RWPE1 (cell line): ENCODE data around the gene BRD7.

Experiments used
- CTCF ChIA-PET: fragments of 350-600 bp; sonication (Branson Sonifier 250); formaldehyde crosslinking; extraction: SDS; loops from one replicate; lab custom pipeline; 2021; lab: Yijun Ruan, JAX
- POLR2A ChIA-PET: fragments of 400-600 bp; formaldehyde crosslinking; extraction: SDS; loops from one replicate; lab custom pipeline; 2020; ENCODE audit warnings: antibody characterized with exemption; ENCODE audit not compliant: low non-redundant PET; lab: Yijun Ruan, JAX
- DNase-seq: peaks from one replicate; pipeline ENCODE4 v3.0.0; 2012; ENCODE audit warnings: low spot score
- H3K27ac ChIP-seq: fragments of 450-650 bp; 2 replicates; pipeline ENCODE4 v1.5.1; 2017
- TF ChIP-seq, protein P1 (sequence below): fragments of 450-650 bp; conservative IDR thresholded peaks from 2 replicates; pipeline ENCODE4 v1.5.1; 2017; ENCODE audit warnings: low read depth, mild to moderate bottlenecking

Gene BRD7

DNA sequence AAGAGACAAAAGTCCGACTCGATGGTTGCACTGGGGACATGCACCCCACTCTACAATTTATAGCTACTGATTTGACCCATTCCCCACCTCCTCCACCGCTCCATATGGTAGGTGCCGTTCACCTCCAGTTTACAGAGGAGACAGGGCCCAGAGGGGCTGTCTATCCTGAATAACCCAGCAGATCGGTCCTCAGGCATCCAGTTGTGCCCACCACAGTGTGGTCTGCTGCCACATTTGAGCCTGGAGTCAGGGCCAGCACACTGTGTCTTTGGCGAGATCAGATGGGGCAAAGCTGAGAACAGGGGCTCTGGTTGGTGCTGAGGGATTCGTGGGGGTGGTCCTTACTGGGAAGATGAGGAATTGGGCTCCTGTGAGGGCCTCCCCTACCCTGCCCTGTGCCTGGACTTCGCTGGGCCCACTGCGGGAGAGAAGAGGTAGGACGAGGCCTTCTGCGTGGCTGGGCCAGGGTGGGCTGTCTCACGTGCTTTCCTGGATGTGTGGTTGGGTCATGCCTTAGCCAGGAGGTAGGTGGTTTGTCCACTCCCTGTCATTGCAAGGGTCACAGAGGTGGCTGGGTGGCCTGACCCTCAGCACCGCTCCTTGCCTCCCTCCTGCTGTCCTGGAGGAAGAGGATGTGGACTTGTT, 99.6 kb downstream of the BRD7 start:
- ChIA-PET POLR2A (no interaction called here), CTCF (interaction anchor here (0.7 kb wide), 1 partner anchor 70 kb away, joined by 3 read pairs; no protein-coding TSS in a partner anchor)
- DNase-seq, result no peak
- H3K27ac ChIP-seq, result no peak overlapping the region
- TF ChIP-seq, protein P1, sequence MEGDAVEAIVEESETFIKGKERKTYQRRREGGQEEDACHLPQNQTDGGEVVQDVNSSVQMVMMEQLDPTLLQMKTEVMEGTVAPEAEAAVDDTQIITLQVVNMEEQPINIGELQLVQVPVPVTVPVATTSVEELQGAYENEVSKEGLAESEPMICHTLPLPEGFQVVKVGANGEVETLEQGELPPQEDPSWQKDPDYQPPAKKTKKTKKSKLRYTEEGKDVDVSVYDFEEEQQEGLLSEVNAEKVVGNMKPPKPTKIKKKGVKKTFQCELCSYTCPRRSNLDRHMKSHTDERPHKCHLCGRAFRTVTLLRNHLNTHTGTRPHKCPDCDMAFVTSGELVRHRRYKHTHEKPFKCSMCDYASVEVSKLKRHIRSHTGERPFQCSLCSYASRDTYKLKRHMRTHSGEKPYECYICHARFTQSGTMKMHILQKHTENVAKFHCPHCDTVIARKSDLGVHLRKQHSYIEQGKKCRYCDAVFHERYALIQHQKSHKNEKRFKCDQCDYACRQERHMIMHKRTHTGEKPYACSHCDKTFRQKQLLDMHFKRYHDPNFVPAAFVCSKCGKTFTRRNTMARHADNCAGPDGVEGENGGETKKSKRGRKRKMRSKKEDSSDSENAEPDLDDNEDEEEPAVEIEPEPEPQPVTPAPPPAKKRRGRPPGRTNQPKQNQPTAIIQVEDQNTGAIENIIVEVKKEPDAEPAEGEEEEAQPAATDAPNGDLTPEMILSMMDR, result no peak

DNA sequence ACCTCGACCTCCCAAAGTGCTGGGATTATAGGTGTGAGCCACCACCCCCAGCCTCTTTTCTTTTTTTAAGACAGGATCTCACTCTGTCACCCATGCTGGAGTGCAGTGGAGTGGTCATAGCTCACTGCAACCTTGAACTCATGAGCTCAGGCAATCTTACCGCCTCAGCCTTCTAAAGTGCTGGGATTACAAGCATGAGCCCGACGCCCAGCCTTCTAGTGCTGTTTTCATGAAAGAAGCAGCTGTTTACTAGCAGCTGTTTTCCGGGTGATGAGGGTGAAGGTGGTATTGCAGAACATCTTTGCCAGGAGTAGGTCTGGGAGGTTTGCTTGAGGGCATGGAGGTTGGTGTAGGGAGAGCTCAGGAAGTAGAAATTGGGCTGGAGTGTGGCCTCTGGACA, 100.4 kb downstream of the BRD7 start:
- POLR2A ChIA-PET, result no interaction called here
- no peak for DNase-seq
- H3K27ac ChIP-seq, result peak overlapping the region; percentile 9; the same call in 1 of the 2 replicates
- TF ChIP-seq, protein P1, result no peak
- CTCF ChIA-PET, result interaction anchor here (0.7 to 0.8 kb wide), 3 partner anchors 69 to 186 kb away, joined by 3 to 5 read pairs (median 3); no protein-coding TSS in a partner anchor

DNA sequence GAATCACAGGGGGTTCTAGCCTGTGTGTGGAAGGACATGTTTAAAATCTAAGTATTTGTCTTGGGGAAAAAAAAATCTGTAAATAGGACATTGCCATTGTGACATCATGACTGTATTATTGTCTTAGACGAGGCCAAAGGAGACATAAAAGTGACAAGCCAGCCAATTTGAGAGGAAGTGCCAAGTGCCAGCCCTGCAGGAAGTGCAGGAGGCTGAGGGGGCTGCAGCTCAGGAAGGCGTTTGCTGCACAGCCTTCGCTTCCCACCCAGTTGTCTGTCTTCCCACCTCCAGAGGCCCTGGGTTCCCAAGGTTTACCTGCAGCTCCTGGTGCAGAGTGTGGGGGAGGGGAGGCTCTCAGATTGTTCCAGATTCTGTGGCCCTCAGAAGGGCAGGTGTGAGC, 101.1 kb downstream of the BRD7 start:
- ChIA-PET POLR2A (no interaction called here), CTCF (interaction anchor here (0.6 to 0.8 kb wide), 2 partner anchors 54 to 185 kb away, joined by 3 read pairs; no protein-coding TSS in a partner anchor)
- TF ChIP-seq, protein P1, result no peak
- peak overlapping the region; percentile 73; the same call in 1 of the 2 replicates for H3K27ac ChIP-seq
- DNase-seq, result no peak

DNA sequence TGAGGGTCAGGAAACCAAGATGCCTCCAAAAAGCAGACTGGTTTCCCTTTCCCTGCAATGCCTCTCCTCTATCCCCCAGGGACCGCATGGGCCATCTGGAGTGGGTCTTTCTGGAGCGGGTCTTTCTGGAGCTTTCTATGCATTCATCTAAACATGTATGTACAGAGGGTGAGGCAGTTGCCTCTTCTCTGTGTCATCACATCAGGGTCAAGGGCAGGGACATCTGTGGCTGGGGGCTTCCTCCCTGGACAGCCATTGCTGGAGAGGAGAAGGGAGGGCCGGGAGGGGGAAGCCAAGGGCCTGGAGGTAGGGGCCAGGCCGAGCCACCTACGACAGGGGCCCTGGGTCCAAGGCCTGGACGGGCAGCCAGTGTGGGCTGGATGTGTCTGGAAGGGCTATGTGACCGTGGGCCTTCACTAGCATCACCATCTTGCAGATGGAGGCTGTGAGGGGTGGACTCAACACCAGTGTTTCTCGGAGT, 101.6 kb downstream of the BRD7 start:
- peak overlapping the region; percentile 73 for H3K27ac ChIP-seq
- POLR2A ChIA-PET, result no interaction called here
- no peak for DNase-seq
- CTCF ChIA-PET, result interaction anchor here (0.6 kb wide), 1 partner anchor 53 kb away, joined by 3 read pairs; no protein-coding TSS in a partner anchor
- TF ChIP-seq, protein P1, result no peak

DNA sequence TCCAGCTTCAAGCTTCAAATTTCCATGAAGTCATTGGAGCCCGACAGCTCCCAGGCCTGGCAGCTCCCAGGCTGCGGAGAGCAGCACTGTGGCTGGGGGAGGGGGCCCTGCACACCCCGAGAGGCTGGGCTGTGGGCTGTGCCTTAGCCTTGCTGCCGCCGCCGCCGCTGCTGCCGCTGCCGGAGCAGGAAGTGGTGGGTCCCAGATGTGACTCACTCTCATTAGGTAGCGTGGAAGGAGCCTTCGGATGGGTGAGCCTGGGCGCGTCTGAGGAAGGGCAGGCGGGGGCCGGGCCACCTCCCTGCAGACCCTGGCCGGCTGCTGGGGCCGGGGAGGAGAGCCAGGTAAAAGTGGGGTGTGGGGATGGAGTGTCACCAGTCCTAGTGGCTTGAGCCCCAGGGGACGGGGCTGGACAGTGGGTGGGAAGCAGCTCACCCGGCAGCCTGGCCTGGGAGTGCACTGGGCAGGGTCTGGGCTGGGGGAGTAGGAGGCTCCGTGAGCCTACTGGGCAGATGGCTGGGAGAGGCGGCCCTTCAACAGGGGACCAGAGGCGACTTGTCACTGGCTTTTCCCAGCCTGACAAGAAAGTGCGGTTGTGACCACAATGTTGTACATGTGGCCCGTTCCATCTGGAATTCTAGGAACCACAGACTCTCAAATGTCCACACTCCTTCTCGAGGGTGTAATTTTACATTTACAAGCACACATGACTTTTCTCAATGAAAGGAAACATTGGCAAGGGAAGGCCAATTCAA, 102.3 kb downstream of the BRD7 start, which contains the start of gene ADCY7:
TSS of gene ADCY7 (plus strand) at position 215 of the 755 bp plus-strand sequence. CDS start 21,629 bp downstream, outside the sequence.
- POLR2A ChIA-PET, result no interaction called here
- H3K27ac ChIP-seq, result peak within 1 kb of the TSS; percentile 73
- CTCF ChIA-PET, result interaction anchor here (0.6 kb wide), 1 partner anchor 67 kb away, joined by 4 read pairs; no protein-coding TSS in a partner anchor
- TF ChIP-seq, protein P1, result no peak
- DNase-seq, result peak; percentile 60
